Activated naive CD4-positive, alpha-beta T cell treated with anti-CD3 and anti-CD28 coated beads, Interleukin-2, amount 50 U/mL, for 24 hours (primary cell): ENCODE data around the gene KCNMA1.
"Not testable (repeated sequence)": the region's sequence is repeated elsewhere in the genome, so short reads cannot be mapped to it uniquely, and the experiment has no call there.

Source experiments
- H3K27ac Mint-ChIP-seq: one replicate; pipeline ENCODE4 v1.8.0; 2021; ENCODE audit warnings: mild to moderate bottlenecking, mixed read lengths
- H3K27me3 Mint-ChIP-seq: one replicate; pipeline ENCODE4 v1.8.0; 2021; ENCODE audit warnings: mixed read lengths
- H3K36me3 Mint-ChIP-seq: one replicate; pipeline ENCODE4 v1.8.0; 2021; ENCODE audit warnings: mixed read lengths
- H3K4me1 Mint-ChIP-seq: one replicate; pipeline ENCODE4 v1.8.0; 2021; ENCODE audit warnings: mixed read lengths
- H3K4me3 Mint-ChIP-seq: one replicate; pipeline ENCODE4 v1.8.0; 2021; ENCODE audit warnings: mild to moderate bottlenecking, mixed read lengths
- H3K9me3 Mint-ChIP-seq: one replicate; pipeline ENCODE4 v1.8.0; 2021; ENCODE audit warnings: mixed read lengths

Gene KCNMA1

GRCh38 chr10:77575271-77576006 is 62.2 kb downstream of the KCNMA1 start:
- no peak overlapping the region for H3K4me3 Mint-ChIP-seq
- no peak overlapping the region for H3K27ac Mint-ChIP-seq
- H3K4me1 Mint-ChIP-seq, result no peaks in the 10 kb centered on the region
- H3K9me3 Mint-ChIP-seq, result no peaks in the 10 kb centered on the region
- H3K27me3 Mint-ChIP-seq, result no peaks in the 10 kb centered on the region
- no peaks in the 10 kb centered on the region for H3K36me3 Mint-ChIP-seq

DNA sequence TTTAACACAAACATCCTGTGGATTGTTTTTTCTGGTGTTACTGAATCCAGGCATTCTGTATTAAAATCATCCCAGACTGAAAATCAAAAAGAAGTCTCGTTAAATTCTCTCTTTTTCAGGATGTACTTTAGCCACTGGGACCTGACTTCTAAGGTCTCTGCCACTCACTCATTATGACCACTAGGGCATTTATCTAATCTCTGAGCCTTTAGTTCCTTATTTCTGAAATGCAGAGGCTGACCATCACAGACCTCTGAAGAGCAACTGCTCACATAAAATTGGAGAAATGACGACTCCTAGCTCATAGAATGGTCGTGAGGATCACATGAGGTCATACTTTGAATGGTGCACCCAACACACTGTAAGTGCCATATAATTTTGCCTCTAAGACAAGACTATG is 63.2 kb downstream of the KCNMA1 start:
- Mint-ChIP-seq H3K27ac (no peak overlapping the region), H3K4me3 (no peak overlapping the region), H3K9me3 (no peaks in the 10 kb centered on the region), H3K4me1 (no peaks in the 10 kb centered on the region), H3K27me3 (no peaks in the 10 kb centered on the region), H3K36me3 (no peaks in the 10 kb centered on the region)

DNA sequence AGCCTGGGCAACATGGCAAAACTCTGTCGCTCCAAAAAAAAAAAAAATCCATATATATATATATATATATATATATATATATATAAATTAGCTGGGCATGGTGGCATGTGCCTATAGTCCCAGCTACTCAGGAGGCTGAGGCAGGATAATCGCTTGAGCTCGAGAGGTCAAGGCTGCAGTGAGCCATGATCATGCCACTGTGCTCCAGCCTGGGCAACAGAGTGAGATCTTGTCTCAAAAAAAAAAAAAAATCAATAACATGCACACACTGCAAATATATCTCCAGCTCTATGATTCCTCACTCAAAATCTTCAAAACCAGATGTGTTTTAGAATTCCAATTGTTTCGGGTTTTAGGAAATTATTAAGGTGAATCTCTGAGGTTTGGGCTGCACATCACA is 65.1 kb downstream of the KCNMA1 start:
- H3K4me1 Mint-ChIP-seq, H3K4me3 Mint-ChIP-seq, H3K27me3 Mint-ChIP-seq, H3K9me3 Mint-ChIP-seq, H3K36me3 Mint-ChIP-seq, H3K27ac Mint-ChIP-seq: not testable (repeated sequence)

DNA sequence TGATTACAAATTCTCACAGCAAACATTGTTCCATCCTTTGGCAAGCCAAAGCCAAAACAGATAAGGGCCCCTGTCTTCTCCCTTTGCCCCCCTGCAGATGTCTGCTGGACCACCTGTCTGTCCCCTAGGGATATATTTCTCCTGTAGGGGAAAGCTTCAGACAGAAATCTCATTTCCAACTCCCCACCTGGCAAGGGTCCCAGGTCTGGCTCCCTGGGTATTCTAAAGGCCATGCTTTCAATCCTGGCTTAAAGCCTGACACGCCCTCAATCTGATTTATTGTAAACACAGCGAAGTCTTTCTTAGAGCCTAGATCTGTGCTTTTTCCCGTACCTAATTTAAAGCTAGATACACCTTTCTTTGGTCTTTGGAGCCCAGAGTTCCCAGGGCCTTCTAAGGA is 66.1 kb downstream of the KCNMA1 start:
- H3K36me3 Mint-ChIP-seq, result no peaks in the 10 kb centered on the region
- no peak overlapping the region for H3K4me3 Mint-ChIP-seq
- H3K9me3 Mint-ChIP-seq, result no peaks in the 10 kb centered on the region
- no peaks in the 10 kb centered on the region for H3K4me1 Mint-ChIP-seq
- H3K27ac Mint-ChIP-seq, result no peak overlapping the region
- H3K27me3 Mint-ChIP-seq, result no peaks in the 10 kb centered on the region

- H3K4me1 Mint-ChIP-seq, result no peaks in the 10 kb centered on the region
- no peak overlapping the region for H3K4me3 Mint-ChIP-seq
- peaks cover 8% of the 10 kb centered on the region for H3K27me3 Mint-ChIP-seq
- H3K9me3 Mint-ChIP-seq, result no peaks in the 10 kb centered on the region
- no peaks in the 10 kb centered on the region for H3K36me3 Mint-ChIP-seq
- H3K27ac Mint-ChIP-seq, result no peak overlapping the region
Observed at GRCh38 chr10:77566914-77567566, 70.6 kb downstream of the KCNMA1 start.

- no peak overlapping the region for H3K4me3 Mint-ChIP-seq
- no peak overlapping the region for H3K27ac Mint-ChIP-seq
- peaks cover 9% of the 10 kb centered on the region for H3K27me3 Mint-ChIP-seq
- H3K9me3 Mint-ChIP-seq, result no peaks in the 10 kb centered on the region
- no peaks in the 10 kb centered on the region for H3K4me1 Mint-ChIP-seq
- H3K36me3 Mint-ChIP-seq, result no peaks in the 10 kb centered on the region
Observed at GRCh38 chr10:77566236-77566635, 71.4 kb downstream of the KCNMA1 start.

DNA sequence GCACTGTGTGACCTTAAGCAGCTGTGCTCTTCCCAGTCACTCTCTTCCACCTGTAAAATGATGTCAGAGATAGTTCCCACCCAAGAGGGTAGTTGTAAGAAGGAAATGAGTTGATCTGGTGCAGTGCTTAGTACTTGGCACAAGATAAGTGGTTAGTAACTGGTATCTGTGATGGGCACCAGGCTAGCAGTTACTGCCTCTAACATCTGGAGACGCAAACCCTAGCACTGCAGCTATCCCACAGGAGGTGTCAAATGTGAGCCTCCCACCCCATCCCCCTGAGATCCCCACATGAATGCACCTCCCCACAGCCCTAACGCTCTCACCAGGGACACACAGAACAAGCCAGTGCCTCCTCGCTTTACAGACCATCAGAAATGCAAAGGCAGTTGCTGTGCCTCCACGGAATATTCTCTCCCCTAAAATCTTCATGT is 72.0 kb downstream of the KCNMA1 start:
- Mint-ChIP-seq H3K9me3 (no peaks in the 10 kb centered on the region), H3K4me1 (no peaks in the 10 kb centered on the region), H3K36me3 (no peaks in the 10 kb centered on the region), H3K4me3 (no peak overlapping the region), H3K27ac (no peak overlapping the region), H3K27me3 (peaks cover 9% of the 10 kb centered on the region)

GRCh38 chr10:77564731-77565589 is 72.6 kb downstream of the KCNMA1 start:
- H3K36me3 Mint-ChIP-seq, result no peaks in the 10 kb centered on the region
- H3K27me3 Mint-ChIP-seq, result peaks cover 9% of the 10 kb centered on the region
- H3K4me1 Mint-ChIP-seq, result no peaks in the 10 kb centered on the region
- H3K9me3 Mint-ChIP-seq, result no peaks in the 10 kb centered on the region
- H3K4me3 Mint-ChIP-seq, result no peak overlapping the region
- no peak overlapping the region for H3K27ac Mint-ChIP-seq

DNA sequence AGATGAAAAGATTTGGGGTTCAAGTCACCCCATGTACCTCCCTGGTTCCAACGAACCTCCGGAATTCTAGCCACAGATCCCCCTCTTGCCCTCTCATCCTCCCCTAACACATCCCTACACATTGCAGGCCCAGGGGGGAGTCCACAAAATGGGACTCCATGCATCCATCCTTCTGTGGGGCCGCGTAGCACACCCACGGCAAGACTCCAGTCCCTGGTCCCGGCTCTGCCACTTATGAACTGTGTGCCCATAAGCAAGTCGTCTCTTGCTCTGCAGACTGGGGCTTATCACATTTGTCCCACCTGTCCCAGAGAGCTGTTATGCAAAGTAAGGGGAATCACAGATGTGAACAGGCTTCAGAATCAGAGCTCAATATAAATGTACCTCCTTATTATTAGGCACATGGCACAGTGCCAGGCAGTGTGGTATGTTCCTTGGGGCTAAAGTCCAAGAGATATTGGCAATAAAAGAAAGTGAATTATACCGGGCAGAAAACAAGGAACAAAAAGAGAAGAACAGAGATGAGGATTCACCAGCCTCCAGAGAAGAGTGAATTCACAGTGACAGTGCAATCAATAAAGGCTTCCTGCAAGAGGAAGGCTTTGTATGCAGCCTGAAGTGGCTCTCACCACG is 73.9 kb downstream of the KCNMA1 start:
- no peaks in the 10 kb centered on the region for H3K9me3 Mint-ChIP-seq
- no peak overlapping the region for H3K27ac Mint-ChIP-seq
- H3K27me3 Mint-ChIP-seq, result peaks cover 9% of the 10 kb centered on the region
- no peaks in the 10 kb centered on the region for H3K36me3 Mint-ChIP-seq
- H3K4me1 Mint-ChIP-seq, result no peaks in the 10 kb centered on the region
- H3K4me3 Mint-ChIP-seq, result no peak overlapping the region

- no peak overlapping the region for H3K27ac Mint-ChIP-seq
- H3K36me3 Mint-ChIP-seq, result no peaks in the 10 kb centered on the region
- H3K9me3 Mint-ChIP-seq, result no peaks in the 10 kb centered on the region
- H3K4me3 Mint-ChIP-seq, result no peak overlapping the region
- H3K27me3 Mint-ChIP-seq, result peaks cover 9% of the 10 kb centered on the region
- H3K4me1 Mint-ChIP-seq, result no peaks in the 10 kb centered on the region
Observed at GRCh38 chr10:77562742-77563141, 74.9 kb downstream of the KCNMA1 start.

- no peak overlapping the region for H3K27ac Mint-ChIP-seq
- peaks cover 9% of the 10 kb centered on the region for H3K27me3 Mint-ChIP-seq
- no peaks in the 10 kb centered on the region for H3K36me3 Mint-ChIP-seq
- H3K4me3 Mint-ChIP-seq, result no peak overlapping the region
- H3K4me1 Mint-ChIP-seq, result no peaks in the 10 kb centered on the region
- no peaks in the 10 kb centered on the region for H3K9me3 Mint-ChIP-seq
Observed at GRCh38 chr10:77561991-77562390, 75.6 kb downstream of the KCNMA1 start.

- Mint-ChIP-seq H3K27ac (no peak overlapping the region), H3K9me3 (no peaks in the 10 kb centered on the region), H3K4me1 (no peaks in the 10 kb centered on the region), H3K4me3 (no peak overlapping the region), H3K27me3 (peaks cover 8% of the 10 kb centered on the region), H3K36me3 (no peaks in the 10 kb centered on the region)
Observed at GRCh38 chr10:77560471-77560870, 77.1 kb downstream of the KCNMA1 start.

GRCh38 chr10:77560052-77560451 is 77.6 kb downstream of the KCNMA1 start:
- Mint-ChIP-seq H3K9me3 (no peaks in the 10 kb centered on the region), H3K36me3 (no peaks in the 10 kb centered on the region), H3K27ac (no peak overlapping the region), H3K4me3 (no peak overlapping the region), H3K4me1 (no peaks in the 10 kb centered on the region), H3K27me3 (peaks cover 7% of the 10 kb centered on the region)

- no peaks in the 10 kb centered on the region for H3K4me1 Mint-ChIP-seq
- no peak overlapping the region for H3K4me3 Mint-ChIP-seq
- H3K27me3 Mint-ChIP-seq, result peaks cover 1% of the 10 kb centered on the region
- H3K27ac Mint-ChIP-seq, result no peak overlapping the region
- H3K36me3 Mint-ChIP-seq, result no peaks in the 10 kb centered on the region
- no peaks in the 10 kb centered on the region for H3K9me3 Mint-ChIP-seq
Observed at GRCh38 chr10:77556990-77557601, 80.5 kb downstream of the KCNMA1 start.

DNA sequence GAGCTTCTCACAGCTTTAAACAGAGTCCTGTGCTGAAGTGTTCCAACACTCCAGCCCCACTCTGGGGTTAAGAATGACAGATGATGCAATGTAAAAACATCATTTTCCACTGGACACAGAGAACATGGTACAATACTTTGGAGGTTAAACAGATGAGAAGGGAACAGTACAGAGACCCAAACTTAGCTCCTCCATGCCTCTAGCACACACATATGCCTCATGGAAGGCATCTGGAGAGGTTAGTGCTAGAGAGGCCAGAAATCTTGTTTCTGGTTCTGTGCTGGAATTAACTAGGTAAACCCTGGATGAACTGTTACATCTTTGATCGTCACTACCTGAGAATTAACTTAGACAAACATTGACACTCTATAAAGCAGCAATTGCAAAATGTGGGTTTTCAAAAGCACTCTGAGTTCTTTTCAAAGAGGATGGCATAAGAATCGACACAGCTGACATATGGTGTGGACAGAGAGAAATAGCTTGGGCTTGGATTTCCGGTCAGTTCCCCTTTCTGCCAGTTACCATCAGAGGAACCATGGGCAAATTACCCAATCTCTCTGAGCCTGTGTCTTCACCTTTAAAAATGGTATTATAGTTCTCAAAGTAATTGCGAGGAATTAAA is 81.9 kb downstream of the KCNMA1 start:
- no peak overlapping the region for H3K4me3 Mint-ChIP-seq
- no peaks in the 10 kb centered on the region for H3K9me3 Mint-ChIP-seq
- no peak overlapping the region for H3K27ac Mint-ChIP-seq

More for the DNA sequence above, 81.9 kb downstream of the KCNMA1 start:
- Mint-ChIP-seq H3K36me3 (no peaks in the 10 kb centered on the region), H3K4me1 (no peaks in the 10 kb centered on the region), H3K27me3 (no peaks in the 10 kb centered on the region)
